Skeletal muscle tissue (tissue), 4 donors: ENCODE measurements around the gene JPH4. TPM values are rescaled to one million over a fixed set of nuclear protein-coding genes. Genes with fewer than 3 reads are reported as not detected.

Source experiments
- H3K27ac ChIP-seq: one replicate; pipeline ENCODE4 v1.7.0; 2013; ENCODE audit warnings: mild to moderate bottlenecking, low read depth, low read length, inconsistent platforms
- H3K27me3 ChIP-seq, 3 donors: one replicate each; pipeline ENCODE4 v1.7.0; 2013; ENCODE audit warnings: low read length in 3 of 3; ENCODE audit not compliant: control insufficient read depth in 3 of 3, insufficient read depth in 3 of 3
- H3K36me3 ChIP-seq, 3 donors: one replicate each; pipeline ENCODE4 v1.7.0; 2013; ENCODE audit warnings: low read length in 3 of 3; ENCODE audit not compliant: control insufficient read depth in 3 of 3, insufficient read depth in 3 of 3
- H3K4me1 ChIP-seq, 3 donors: one replicate each; pipeline ENCODE4 v1.7.0; 2013; ENCODE audit warnings: low read length in 3 of 3, mild to moderate bottlenecking in 3 of 3; ENCODE audit not compliant: control insufficient read depth in 3 of 3, insufficient read depth in 3 of 3
- H3K4me3 ChIP-seq, 3 donors: one replicate each; pipeline ENCODE4 v1.7.0; 2013; ENCODE audit warnings: low read length in 3 of 3
- H3K9ac ChIP-seq, 3 donors: one replicate each; pipeline ENCODE4 v1.7.0; 2013; ENCODE audit warnings: low read length in 3 of 3, mild to moderate bottlenecking in 3 of 3, moderate library complexity in 2 of 3, low read depth in 1 of 3
- H3K9me3 ChIP-seq, 3 donors: one replicate each; pipeline ENCODE4 v1.7.0; 2013; ENCODE audit warnings: low read length in 3 of 3; ENCODE audit not compliant: control insufficient read depth in 3 of 3
- total RNA-seq: library from RNA; depleted of rRNA; stranded (reverse); fragments of >200 nt; gene quantifications from one replicate; pipeline ENCODE4 v1.2.3, GENCODE V29; 2014
- donor health status: Osteomylitis.

The JPH4 gene
- total RNA-seq, 1 donor from 2014 or later = 1.0 TPM

- no peaks in the 10 kb centered on the region for H3K9me3 ChIP-seq
- no peaks in the 10 kb centered on the region for H3K36me3 ChIP-seq
- H3K27me3 ChIP-seq = peaks cover 3 to 6% (median 4%) of the 10 kb centered on the region in 3 donors
These were observed 39.9 kb upstream of the JPH4 start for GRCh38 chr14:23618415-23618988.

GRCh38 chr14:23617539-23617938, 38.9 kb upstream of the JPH4 start:
- Histone ChIP-seq H3K27me3 (peaks cover 3 to 6% (median 4%) of the 10 kb centered on the region in 3 donors), H3K27ac (no peak overlapping the region), H3K36me3 (no peaks in the 10 kb centered on the region), H3K9me3 (no peaks in the 10 kb centered on the region), H3K4me3 (no peak overlapping the region), H3K4me1 (no peaks in the 10 kb centered on the region), H3K9ac (no peak overlapping the region)

More at GRCh38 chr14:23618415-23618988, 39.9 kb upstream of the JPH4 start:
- Histone ChIP-seq H3K4me3 (no peak overlapping the region), H3K4me1 (no peaks in the 10 kb centered on the region), H3K9ac (no peak overlapping the region), H3K27ac (no peak overlapping the region)

DNA sequence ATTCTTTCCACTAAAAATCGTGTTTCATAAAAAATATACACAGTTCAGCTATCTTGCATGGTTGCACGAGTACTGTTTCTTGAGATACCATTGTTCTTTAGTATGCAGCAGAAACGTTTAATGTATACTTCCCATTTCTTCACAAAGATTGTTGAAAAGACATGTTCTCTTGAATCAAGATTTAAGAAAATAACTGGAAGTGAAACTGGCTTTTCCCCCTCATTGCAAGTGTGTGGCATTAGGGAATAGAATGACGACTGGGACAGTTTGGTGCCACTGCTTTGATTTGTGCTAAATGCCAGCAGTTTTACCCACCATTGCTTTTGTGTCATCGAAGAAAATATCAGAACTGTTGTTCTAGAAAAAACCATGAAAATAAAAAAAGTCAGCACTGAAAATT, 37.3 kb upstream of the JPH4 start:
- H3K27me3 ChIP-seq = peaks cover 2 to 4% (median 3%) of the 10 kb centered on the region in 3 donors
- H3K9me3 ChIP-seq = no peaks in the 10 kb centered on the region
- no peaks in the 10 kb centered on the region for H3K4me1 ChIP-seq
- no peak overlapping the region for H3K27ac ChIP-seq
- H3K9ac ChIP-seq = no peak overlapping the region
- no peak overlapping the region for H3K4me3 ChIP-seq
- H3K36me3 ChIP-seq = no peaks in the 10 kb centered on the region

DNA sequence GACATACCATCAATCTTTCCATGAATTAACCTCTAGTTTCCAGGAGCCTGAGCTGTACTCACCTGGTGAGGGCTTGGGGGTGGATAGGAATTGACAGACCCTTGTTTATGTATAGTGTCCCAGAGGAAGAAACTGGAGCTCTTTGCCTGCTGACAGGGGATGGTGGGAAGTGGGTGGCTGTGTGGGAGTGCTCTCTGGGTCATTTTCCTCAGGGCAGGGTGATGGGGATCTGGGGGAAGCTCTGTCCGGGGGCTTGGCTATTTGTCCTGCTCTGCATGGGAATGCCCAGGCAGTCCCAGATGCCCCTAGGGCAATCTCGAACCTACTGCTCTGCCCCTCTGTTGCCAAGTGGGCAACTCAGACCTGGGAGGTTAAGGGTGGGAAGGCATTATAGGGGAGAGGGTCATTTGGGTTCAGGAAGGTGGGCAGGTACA, 35.8 kb upstream of the JPH4 start:
- Histone ChIP-seq H3K9me3 (no peaks in the 10 kb centered on the region), H3K4me1 (no peaks in the 10 kb centered on the region), H3K36me3 (no peaks in the 10 kb centered on the region), H3K9ac (no peak overlapping the region), H3K4me3 (no peak overlapping the region), H3K27ac (no peak overlapping the region), H3K27me3 (peaks cover 3 to 4% (median 3%) of the 10 kb centered on the region in 3 donors)

- Histone ChIP-seq H3K4me3 (no peak overlapping the region), H3K36me3 (no peaks in the 10 kb centered on the region), H3K9me3 (no peaks in the 10 kb centered on the region), H3K9ac (no peak overlapping the region), H3K4me1 (no peaks in the 10 kb centered on the region), H3K27ac (no peak overlapping the region), H3K27me3 (peaks cover 3 to 4% (median 3%) of the 10 kb centered on the region in 3 donors)
These were observed 34.9 kb upstream of the JPH4 start for GRCh38 chr14:23613242-23614070.

DNA sequence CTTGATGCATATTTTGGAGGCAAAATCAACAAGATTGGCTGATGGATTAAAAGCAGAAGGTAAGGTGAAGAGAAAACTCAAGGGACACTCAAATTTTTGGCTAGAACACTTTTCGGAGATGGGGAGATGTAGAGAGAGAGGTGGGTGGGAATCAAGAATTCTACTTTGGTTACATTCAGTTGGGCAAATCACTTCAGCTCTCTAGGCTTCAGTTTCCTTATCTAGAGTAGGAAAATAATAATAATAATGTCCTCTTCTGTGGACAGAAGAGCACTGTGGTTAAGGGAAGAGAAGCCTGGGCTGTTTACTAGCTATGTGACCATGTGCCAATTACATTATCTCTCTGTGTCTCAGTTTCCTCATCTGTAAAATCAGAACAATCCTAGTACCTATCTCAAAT, 34.2 kb upstream of the JPH4 start:
- Histone ChIP-seq H3K4me3 (no peak overlapping the region), H3K27ac (no peak overlapping the region), H3K27me3 (peaks cover 3 to 4% (median 3%) of the 10 kb centered on the region in 3 donors), H3K9ac (no peak overlapping the region), H3K36me3 (no peaks in the 10 kb centered on the region), H3K4me1 (no peaks in the 10 kb centered on the region), H3K9me3 (no peaks in the 10 kb centered on the region)

DNA sequence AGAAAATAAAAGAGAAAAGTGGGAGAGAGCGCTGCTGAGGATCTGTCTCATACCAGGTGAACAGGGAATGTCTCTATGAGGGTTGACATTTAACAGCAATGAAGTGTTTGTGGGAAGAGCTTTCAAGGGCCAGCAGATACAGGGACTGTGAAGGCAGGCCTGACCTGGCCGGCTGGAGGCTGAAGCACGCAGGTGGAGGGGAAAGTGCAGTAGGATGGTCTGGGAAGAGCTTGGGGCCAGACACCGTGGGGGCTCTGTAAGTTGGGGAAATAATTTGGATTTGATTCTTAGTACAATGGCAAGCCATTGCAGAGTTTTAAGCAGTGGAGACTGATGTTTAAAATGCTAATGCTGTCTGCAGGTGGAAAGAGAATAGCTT, 33.8 kb upstream of the JPH4 start:
- H3K36me3 ChIP-seq = no peaks in the 10 kb centered on the region
- H3K9me3 ChIP-seq = no peaks in the 10 kb centered on the region
- peaks cover 3 to 4% (median 3%) of the 10 kb centered on the region in 3 donors for H3K27me3 ChIP-seq
- no peaks in the 10 kb centered on the region for H3K4me1 ChIP-seq
- no peak overlapping the region for H3K4me3 ChIP-seq
- no peak overlapping the region for H3K27ac ChIP-seq
- H3K9ac ChIP-seq = no peak overlapping the region

GRCh38 chr14:23610815-23611289, 32.3 kb upstream of the JPH4 start:
- H3K27me3 ChIP-seq = peaks cover 3 to 4% (median 3%) of the 10 kb centered on the region in 3 donors

DNA sequence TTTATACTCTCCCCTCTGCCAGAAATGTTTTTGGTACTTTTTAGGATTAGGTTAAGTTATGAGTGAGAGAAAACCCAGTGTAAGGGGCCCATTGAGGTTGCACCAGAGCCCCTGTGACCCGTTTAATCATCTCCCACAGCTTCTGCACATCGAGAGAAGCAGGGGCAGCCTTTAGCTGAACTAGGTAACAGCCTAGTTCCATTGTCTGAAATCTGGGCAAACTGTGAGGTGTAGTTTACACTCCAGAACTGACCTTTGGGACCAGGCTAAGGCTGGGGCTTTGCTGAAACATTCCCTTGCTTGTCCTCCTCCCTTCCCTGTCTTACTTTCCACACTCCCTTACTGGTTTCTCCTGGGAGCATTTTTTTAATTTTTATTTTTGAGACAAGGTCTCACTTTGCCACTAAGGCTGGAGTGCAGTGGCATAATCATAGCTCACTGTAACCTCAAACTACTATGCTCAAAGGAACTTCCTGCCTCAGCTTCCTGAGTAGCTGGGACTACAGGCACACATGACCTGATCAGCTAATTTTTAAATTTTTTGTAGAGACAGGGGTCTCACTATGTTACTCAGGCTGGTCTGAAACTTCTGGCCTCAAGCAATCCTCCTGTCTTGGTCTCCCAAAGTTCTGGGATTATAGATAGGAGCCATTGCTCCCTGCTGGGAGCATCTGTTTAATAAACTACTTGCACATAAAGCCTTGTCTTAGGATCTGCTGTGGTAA, 31.7 kb upstream of the JPH4 start:
- no peaks in the 10 kb centered on the region for H3K9me3 ChIP-seq
- no peak overlapping the region for H3K4me3 ChIP-seq
- H3K27me3 ChIP-seq = peaks cover 3 to 4% (median 3%) of the 10 kb centered on the region in 3 donors
- H3K36me3 ChIP-seq = no peaks in the 10 kb centered on the region
- no peak overlapping the region for H3K27ac ChIP-seq
- peaks cover 3 to 4% (median 3%) of the 10 kb centered on the region in 3 donors for H3K4me1 ChIP-seq
- H3K9ac ChIP-seq = no peak overlapping the region

More at GRCh38 chr14:23610815-23611289, 32.3 kb upstream of the JPH4 start:
- Histone ChIP-seq H3K9ac (no peak overlapping the region), H3K4me3 (no peak overlapping the region), H3K36me3 (no peaks in the 10 kb centered on the region), H3K4me1 (peaks cover 0 to 1% (median under 1%) of the 10 kb centered on the region in 3 donors), H3K9me3 (no peaks in the 10 kb centered on the region), H3K27ac (no peak overlapping the region)
